DND-41 (cell line): ENCODE measurements around the gene APOO.

Experiments used
- ATAC-seq: fragments of 200-7000 bp; cut with Tn5 transposase; 3 replicates; pipeline ENCODE4 v1.9.1; 2021; ENCODE audit warnings: low read depth; ENCODE audit not compliant: insufficient read depth
- DNase-seq: peaks from one replicate; pipeline ENCODE4 v3.0.0-alpha.2; 2020
- H2AFZ ChIP-seq: 2 replicates; pipeline ENCODE4 v1.6.0; 2012; ENCODE audit warnings: low read depth, low read length
- H3K27ac ChIP-seq: 2 replicates; pipeline ENCODE4 v1.5.1; 2012; ENCODE audit warnings: low read length, inconsistent platforms
- H3K27me3 ChIP-seq: fragments of 200-600 bp; sonication (generic); 2 replicates; pipeline ENCODE4 v1.6.0; 2012; ENCODE audit warnings: low read length, mild to moderate bottlenecking, inconsistent platforms; ENCODE audit not compliant: insufficient read depth, poor library complexity
- H3K36me3 ChIP-seq: 2 replicates; pipeline ENCODE4 v1.5.1; 2012; ENCODE audit warnings: low read length, inconsistent platforms; ENCODE audit not compliant: insufficient read depth
- H3K4me1 ChIP-seq: 2 replicates; pipeline ENCODE4 v1.5.1; 2012; ENCODE audit warnings: mild to moderate bottlenecking, low read length; ENCODE audit not compliant: insufficient read depth
- H3K4me2 ChIP-seq: 2 replicates; pipeline ENCODE4 v1.6.0; 2012; ENCODE audit warnings: mild to moderate bottlenecking, moderate library complexity, low read length, inconsistent platforms; ENCODE audit not compliant: insufficient read depth
- H3K4me3 ChIP-seq, 2 experiments: fragments of 200-600 bp in 1 of 2; shearing (Covaris generic) in 1 of 2; 2 replicates each; pipeline ENCODE4 v1.5.1; 2012 to 2016; ENCODE audit warnings: inconsistent platforms in 2 of 2, low read length in 2 of 2, mild to moderate bottlenecking in 2 of 2, low read depth in 1 of 2, moderate library complexity in 1 of 2
- H3K79me2 ChIP-seq: 2 replicates; pipeline ENCODE4 v1.6.0; 2012; ENCODE audit warnings: low read length, inconsistent platforms; ENCODE audit not compliant: insufficient read depth
- H3K9ac ChIP-seq: 2 replicates; pipeline ENCODE4 v1.6.0; 2012; ENCODE audit warnings: low read depth, mild to moderate bottlenecking, inconsistent platforms, low read length, moderate library complexity
- H3K9me3 ChIP-seq: 2 replicates; pipeline ENCODE4 v1.5.1; 2012; ENCODE audit warnings: low read length, moderate library complexity, mild to moderate bottlenecking, inconsistent platforms; ENCODE audit not compliant: insufficient read depth, severe bottlenecking
- H4K20me1 ChIP-seq: 2 replicates; pipeline ENCODE4 v1.6.0; 2012; ENCODE audit warnings: low read length; ENCODE audit not compliant: insufficient read depth
- EZH2 ChIP-seq: IDR thresholded peaks from 3 replicates; pipeline ENCODE4 v1.6.1; 2012; ENCODE audit warnings: borderline replicate concordance, low read depth, mild to moderate bottlenecking, moderate library complexity, low read length, inconsistent platforms; ENCODE audit not compliant: severe bottlenecking
- TF ChIP-seq, protein P1 (sequence below): IDR thresholded peaks from 2 replicates; pipeline ENCODE4 v1.5.1; 2012; ENCODE audit warnings: borderline replicate concordance, low read length, moderate library complexity, mild to moderate bottlenecking; ENCODE audit not compliant: poor library complexity, severe bottlenecking; ENCODE audit errors: extremely low read depth

Gene APOO

DNA sequence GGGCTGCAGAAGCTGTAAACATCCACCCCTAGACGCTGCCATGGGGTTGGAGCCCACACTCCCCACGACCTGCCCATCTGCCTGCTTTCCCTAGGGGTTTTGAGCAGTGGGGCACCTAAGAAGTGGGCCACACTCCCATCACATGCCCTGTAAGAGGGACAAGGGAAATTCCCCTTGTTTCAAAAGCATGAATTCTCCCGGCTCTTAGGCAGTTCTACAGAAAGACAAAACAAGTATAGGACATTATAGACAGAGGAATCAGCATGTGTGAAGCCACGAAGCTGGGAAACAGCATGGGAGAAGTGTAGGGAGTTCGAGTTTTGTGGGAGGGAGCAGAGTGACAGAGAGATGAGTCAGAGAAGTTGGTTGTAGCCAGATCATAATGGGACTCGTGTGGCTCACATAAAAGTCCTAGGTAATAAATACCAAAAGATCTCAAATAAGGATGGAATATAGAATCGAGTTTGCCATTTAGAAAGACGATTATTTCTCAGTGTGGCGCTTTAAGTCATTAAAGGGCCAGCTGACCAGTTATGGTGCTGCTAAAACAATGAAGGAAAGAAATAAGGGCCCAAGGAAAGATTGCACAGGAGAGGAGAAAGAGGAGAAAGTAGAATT lies 23.9 kb downstream of the APOO start:
- ATAC-seq (no peak), DNase-seq (no peak)
- Histone ChIP-seq H3K79me2 (no peaks in the 10 kb centered on the region), H2AFZ (no peak overlapping the region), H3K4me3 (no peak overlapping the region), H3K4me2 (no peak overlapping the region), H3K9me3 (no peaks in the 10 kb centered on the region), H3K36me3 (no peaks in the 10 kb centered on the region), H3K27ac (no peak overlapping the region), H3K27me3 (no peaks in the 10 kb centered on the region), H3K4me1 (no peaks in the 10 kb centered on the region), H3K9ac (no peak overlapping the region), H4K20me1 (no peaks in the 10 kb centered on the region)
- TF ChIP-seq, protein P1, sequence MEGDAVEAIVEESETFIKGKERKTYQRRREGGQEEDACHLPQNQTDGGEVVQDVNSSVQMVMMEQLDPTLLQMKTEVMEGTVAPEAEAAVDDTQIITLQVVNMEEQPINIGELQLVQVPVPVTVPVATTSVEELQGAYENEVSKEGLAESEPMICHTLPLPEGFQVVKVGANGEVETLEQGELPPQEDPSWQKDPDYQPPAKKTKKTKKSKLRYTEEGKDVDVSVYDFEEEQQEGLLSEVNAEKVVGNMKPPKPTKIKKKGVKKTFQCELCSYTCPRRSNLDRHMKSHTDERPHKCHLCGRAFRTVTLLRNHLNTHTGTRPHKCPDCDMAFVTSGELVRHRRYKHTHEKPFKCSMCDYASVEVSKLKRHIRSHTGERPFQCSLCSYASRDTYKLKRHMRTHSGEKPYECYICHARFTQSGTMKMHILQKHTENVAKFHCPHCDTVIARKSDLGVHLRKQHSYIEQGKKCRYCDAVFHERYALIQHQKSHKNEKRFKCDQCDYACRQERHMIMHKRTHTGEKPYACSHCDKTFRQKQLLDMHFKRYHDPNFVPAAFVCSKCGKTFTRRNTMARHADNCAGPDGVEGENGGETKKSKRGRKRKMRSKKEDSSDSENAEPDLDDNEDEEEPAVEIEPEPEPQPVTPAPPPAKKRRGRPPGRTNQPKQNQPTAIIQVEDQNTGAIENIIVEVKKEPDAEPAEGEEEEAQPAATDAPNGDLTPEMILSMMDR, result no peak
- TF ChIP-seq EZH2, result no peak

DNA sequence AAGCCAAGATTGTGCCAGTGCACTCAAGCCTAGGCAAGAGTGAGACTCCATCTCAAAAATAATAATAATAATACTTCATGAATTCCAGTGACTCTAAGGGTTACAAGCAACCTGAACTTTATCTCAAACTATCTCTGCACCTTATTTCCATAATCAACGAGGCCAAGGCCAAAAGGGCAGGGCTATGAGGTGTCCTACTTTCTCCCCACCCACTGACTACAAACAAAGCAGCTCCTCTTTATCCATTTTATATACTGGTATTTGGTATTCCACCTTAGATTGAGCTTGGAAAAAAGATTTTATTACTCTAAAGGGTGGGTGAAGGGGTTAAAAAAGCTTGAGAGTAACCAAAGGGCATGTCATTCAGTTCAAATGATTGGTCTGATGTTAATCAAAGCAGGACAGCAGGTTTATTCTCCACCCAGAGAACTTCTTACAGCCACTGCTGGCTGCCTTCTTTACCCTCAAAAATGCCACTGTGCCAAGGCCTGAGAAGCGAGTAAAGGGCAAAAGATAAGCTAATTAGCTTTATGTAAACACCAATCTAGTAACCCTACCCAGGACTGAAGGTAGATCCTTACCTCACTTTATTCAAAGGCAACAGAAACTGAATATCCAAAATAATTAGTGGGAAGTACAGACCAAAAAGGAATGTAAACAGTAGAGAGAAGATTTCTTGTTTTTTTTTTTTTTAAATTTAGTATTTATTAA lies 28.2 kb downstream of the APOO start:
- peaks cover 4% of the 10 kb centered on the region; the same call in 1 of the 2 replicates for H3K36me3 ChIP-seq
- no peaks in the 10 kb centered on the region for H4K20me1 ChIP-seq
- no peaks in the 10 kb centered on the region for H3K4me1 ChIP-seq
- ATAC-seq, result no peak
- no peak overlapping the region for H3K27ac ChIP-seq
- no peak for TF ChIP-seq EZH2
- TF ChIP-seq, protein P1, result no peak
- H3K79me2 ChIP-seq, result no peaks in the 10 kb centered on the region
- H3K9ac ChIP-seq, result no peak overlapping the region
- no peak overlapping the region for H2AFZ ChIP-seq
- H3K27me3 ChIP-seq, result no peaks in the 10 kb centered on the region
- no peaks in the 10 kb centered on the region for H3K9me3 ChIP-seq
- no peak for DNase-seq
- H3K4me2 ChIP-seq, result no peak overlapping the region
- H3K4me3 ChIP-seq, result no peak overlapping the region

DNA sequence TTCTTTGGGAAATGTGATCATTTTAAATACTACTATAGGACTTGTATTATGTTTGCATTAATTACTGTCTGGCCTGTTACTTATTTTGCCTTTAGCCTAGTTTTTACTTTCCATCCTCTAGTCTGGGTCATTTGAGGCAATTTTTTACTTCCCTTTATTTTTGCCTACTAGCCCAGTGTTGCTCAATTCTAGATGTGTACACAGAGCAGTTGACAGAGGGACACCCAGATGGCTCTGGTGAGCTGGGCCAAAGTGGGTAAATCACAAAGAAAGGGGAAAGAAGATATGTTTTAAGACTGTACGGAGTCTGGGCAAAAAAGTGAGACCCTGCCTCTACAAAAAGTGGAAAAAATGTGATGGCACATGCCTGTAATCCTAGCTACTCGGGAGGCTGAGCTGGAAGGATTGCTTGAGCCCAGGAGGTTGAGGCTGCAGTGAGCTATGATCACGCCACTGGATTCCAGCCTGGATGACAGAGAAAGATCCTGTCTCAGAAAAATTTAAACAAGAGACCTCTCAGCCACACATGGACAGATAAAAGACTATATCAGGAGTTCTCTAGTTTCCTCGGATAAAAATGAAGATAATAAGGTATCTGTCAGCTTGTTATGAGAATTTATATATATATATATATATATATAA lies 35.7 kb downstream of the APOO start:
- H3K27me3 ChIP-seq, result no peaks in the 10 kb centered on the region

More for the DNA sequence above, 35.7 kb downstream of the APOO start:
- H3K79me2 ChIP-seq, result no peaks in the 10 kb centered on the region
- no peaks in the 10 kb centered on the region for H3K9me3 ChIP-seq
- DNase-seq, result no peak
- ATAC-seq, result no peak
- H3K4me3 ChIP-seq, result no peak overlapping the region
- H3K36me3 ChIP-seq, result peaks cover 9% of the 10 kb centered on the region; the same call in 1 of the 2 replicates
- H3K4me2 ChIP-seq, result no peak overlapping the region
- no peaks in the 10 kb centered on the region for H4K20me1 ChIP-seq
- H2AFZ ChIP-seq, result no peak overlapping the region
- H3K4me1 ChIP-seq, result no peaks in the 10 kb centered on the region
- no peak overlapping the region for H3K27ac ChIP-seq
- no peak overlapping the region for H3K9ac ChIP-seq
- TF ChIP-seq, protein P1, result no peak
- TF ChIP-seq EZH2, result no peak
